ENCODE results near the gene OR5M10.
"Not testable (repeated sequence)": the region's sequence is repeated elsewhere in the genome, so short reads cannot be mapped to it uniquely, and the experiment has no call there.

Gene OR5M10

GRCh38 chr11:56577621-56578020 is at the start of gene OR5M10:
Gene OR5M10, minus strand, starts transcription at chr11:56577721. Its CDS starts 0 bp downstream, at chr11:56577721.
- no peak for DNase-seq

GRCh38 chr11:56625946-56626345 is 48.4 kb upstream of the OR5M10 start:
- DNase-seq = no peak

- no peak for DNase-seq
Measured at GRCh38 chr11:56624661-56625110, 47.2 kb upstream of the OR5M10 start.

GRCh38 chr11:56611174-56611573 is 33.7 kb upstream of the OR5M10 start:
- no peak for DNase-seq

GRCh38 chr11:56592088-56592717 is 14.7 kb upstream of the OR5M10 start:
- DNase-seq = not testable (repeated sequence)

GRCh38 chr11:56558574-56558973 is 18.9 kb downstream of the OR5M10 start:
- DNase-seq = no peak

GRCh38 chr11:56554691-56555090 is 22.8 kb downstream of the OR5M10 start:
- DNase-seq = not testable (repeated sequence)

GRCh38 chr11:56545531-56545930 is 32.0 kb downstream of the OR5M10 start:
- DNase-seq = no peak

GRCh38 chr11:56543739-56544138 is 33.8 kb downstream of the OR5M10 start:
- no peak for DNase-seq

GRCh38 chr11:56543157-56543556 is 34.4 kb downstream of the OR5M10 start, which contains the start of gene OR5M11:
Gene OR5M11, minus strand, starts transcription at chr11:56543257. Its CDS starts 0 bp downstream, at chr11:56543257.
- DNase-seq = no peak

GRCh38 chr11:56533054-56533740 is 44.3 kb downstream of the OR5M10 start:
- DNase-seq = no peak

GRCh38 chr11:56531856-56532255 is 45.7 kb downstream of the OR5M10 start:
- DNase-seq = no peak
